Measurements from ENCODE around the gene EVI2B.
A peak's percentile ranks its signal among the peaks of the same experiment; 100 is the strongest.

EVI2B gene

GRCh38 chr17:31323551-31323950 is 9.7 kb upstream of the EVI2B start:
- H3K4me2 ChIP-seq (ENCODE audit: low read length): no peak overlapping the region
- H4K20me1 ChIP-seq (ENCODE audit: control insufficient read depth, insufficient read depth, low read depth, low read length): no peaks in the 10 kb centered on the region
- peaks cover 56% of the 10 kb centered on the region for H3K36me3 ChIP-seq (ENCODE audit: control insufficient read depth, low read length)
- H3K27me3 ChIP-seq (ENCODE audit: control insufficient read depth, low read length): no peaks in the 10 kb centered on the region
- H3K4me3 ChIP-seq (ENCODE audit: low read length): no peak overlapping the region
- H3K9me2 ChIP-seq (replicated peaks; ENCODE audit: control insufficient read depth, low read length): no peaks in the 10 kb centered on the region
- peaks cover 16% of the 10 kb centered on the region for H3F3A ChIP-seq (ENCODE audit: control insufficient read depth, insufficient read depth)
- TF ChIP-seq, protein P1, sequence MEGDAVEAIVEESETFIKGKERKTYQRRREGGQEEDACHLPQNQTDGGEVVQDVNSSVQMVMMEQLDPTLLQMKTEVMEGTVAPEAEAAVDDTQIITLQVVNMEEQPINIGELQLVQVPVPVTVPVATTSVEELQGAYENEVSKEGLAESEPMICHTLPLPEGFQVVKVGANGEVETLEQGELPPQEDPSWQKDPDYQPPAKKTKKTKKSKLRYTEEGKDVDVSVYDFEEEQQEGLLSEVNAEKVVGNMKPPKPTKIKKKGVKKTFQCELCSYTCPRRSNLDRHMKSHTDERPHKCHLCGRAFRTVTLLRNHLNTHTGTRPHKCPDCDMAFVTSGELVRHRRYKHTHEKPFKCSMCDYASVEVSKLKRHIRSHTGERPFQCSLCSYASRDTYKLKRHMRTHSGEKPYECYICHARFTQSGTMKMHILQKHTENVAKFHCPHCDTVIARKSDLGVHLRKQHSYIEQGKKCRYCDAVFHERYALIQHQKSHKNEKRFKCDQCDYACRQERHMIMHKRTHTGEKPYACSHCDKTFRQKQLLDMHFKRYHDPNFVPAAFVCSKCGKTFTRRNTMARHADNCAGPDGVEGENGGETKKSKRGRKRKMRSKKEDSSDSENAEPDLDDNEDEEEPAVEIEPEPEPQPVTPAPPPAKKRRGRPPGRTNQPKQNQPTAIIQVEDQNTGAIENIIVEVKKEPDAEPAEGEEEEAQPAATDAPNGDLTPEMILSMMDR (IDR thresholded peaks at IDR 0.05; ENCODE audit: low read depth, low read length, poor library complexity, severe bottlenecking): no peak
- no peak for TF ChIP-seq EZH2phosphoT487 (IDR thresholded peaks at IDR 0.05; ENCODE audit: borderline replicate concordance, low read length)
- no peaks in the 10 kb centered on the region for H3K9me3 ChIP-seq (ENCODE audit: control insufficient read depth, insufficient read depth, low read length)
- no peak overlapping the region for H3K27ac ChIP-seq (ENCODE audit: low read depth, low read length)
- peaks cover 48% of the 10 kb centered on the region for H3K79me2 ChIP-seq (ENCODE audit: control insufficient read depth, low read length)
- H3K4me1 ChIP-seq (ENCODE audit: control insufficient read depth, low read length): peaks cover 21% of the 10 kb centered on the region

DNA sequence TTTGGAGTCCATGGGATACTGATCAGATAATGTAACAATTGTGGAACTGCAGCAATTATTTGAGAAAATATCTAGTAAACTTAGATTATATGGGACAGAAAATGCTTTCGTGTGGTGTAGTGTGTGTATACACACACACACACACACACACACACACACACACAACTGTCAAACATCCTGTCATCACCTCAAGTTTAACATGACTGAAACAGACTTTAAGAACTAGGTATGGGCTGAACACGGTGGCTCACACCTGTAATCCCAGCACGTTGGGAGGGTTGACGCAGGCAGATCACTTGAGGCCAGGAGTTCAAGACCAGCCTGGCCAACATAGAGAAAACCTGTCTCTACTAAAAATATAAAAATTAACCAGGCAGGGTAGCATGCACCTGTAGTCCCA is 8.1 kb upstream of the EVI2B start:
- Histone ChIP-seq H4K20me1 (ENCODE audit: control insufficient read depth, insufficient read depth, low read depth, low read length) (no peaks in the 10 kb centered on the region), H3K27me3 (ENCODE audit: control insufficient read depth, low read length) (no peaks in the 10 kb centered on the region), H3K4me1 (ENCODE audit: control insufficient read depth, low read length) (peaks cover 35% of the 10 kb centered on the region), H3K4me3 (ENCODE audit: low read length) (peak overlapping the region; percentile 80), H3K27ac (ENCODE audit: low read depth, low read length) (peak overlapping the region; percentile 97), H3K9me2 (replicated peaks; ENCODE audit: control insufficient read depth, low read length) (no peaks in the 10 kb centered on the region), H3F3A (ENCODE audit: control insufficient read depth, insufficient read depth) (peaks cover 27% of the 10 kb centered on the region), H3K4me2 (ENCODE audit: low read length) (peak overlapping the region; percentile 88), H3K9me3 (ENCODE audit: control insufficient read depth, insufficient read depth, low read length) (no peaks in the 10 kb centered on the region), H3K36me3 (ENCODE audit: control insufficient read depth, low read length) (peaks cover 61% of the 10 kb centered on the region), H3K79me2 (ENCODE audit: control insufficient read depth, low read length) (peaks cover 63% of the 10 kb centered on the region)
- TF ChIP-seq, protein P1 (IDR thresholded peaks at IDR 0.05; ENCODE audit: low read depth, low read length, poor library complexity, severe bottlenecking): no peak
- TF ChIP-seq EZH2phosphoT487 (IDR thresholded peaks at IDR 0.05; ENCODE audit: borderline replicate concordance, low read length): no peak

DNA sequence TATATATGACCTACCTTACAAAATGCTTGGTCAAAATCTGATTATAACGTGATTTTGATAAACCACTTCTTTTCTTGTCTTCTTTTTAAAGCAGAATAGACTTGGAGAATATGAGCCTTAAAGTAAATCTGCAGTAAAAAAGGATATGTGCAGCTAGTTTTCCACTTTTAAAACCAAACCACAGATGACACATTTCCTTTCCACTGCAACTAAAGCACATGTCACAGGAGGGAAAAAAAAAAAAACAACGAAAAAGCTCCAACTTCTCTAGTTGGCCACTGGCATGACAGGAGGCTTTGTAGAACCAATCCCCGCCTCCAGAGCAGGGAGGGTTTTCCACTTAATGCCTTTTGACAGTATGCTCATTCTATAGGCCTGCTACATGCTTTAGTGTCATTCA is 7.6 kb upstream of the EVI2B start, which contains the start of gene EVI2A:
Gene EVI2A (minus strand): TSS at position 142 of the 400 bp plus-strand sequence. CDS start 2,609 bp downstream, outside the sequence.
- H3K4me2 ChIP-seq (ENCODE audit: low read length): peak within 1 kb of the TSS; percentile 88
- H3K9me3 ChIP-seq (ENCODE audit: control insufficient read depth, insufficient read depth, low read length): no peaks in the 10 kb centered on the region
- no peaks in the 10 kb centered on the region for H3K27me3 ChIP-seq (ENCODE audit: control insufficient read depth, low read length)
- peaks cover 39% of the 10 kb centered on the region for H3K4me1 ChIP-seq (ENCODE audit: control insufficient read depth, low read length)
- TF ChIP-seq EZH2phosphoT487 (IDR thresholded peaks at IDR 0.05; ENCODE audit: borderline replicate concordance, low read length): no peak
- TF ChIP-seq, protein P1 (IDR thresholded peaks at IDR 0.05; ENCODE audit: low read depth, low read length, poor library complexity, severe bottlenecking): no peak
- H3F3A ChIP-seq (ENCODE audit: control insufficient read depth, insufficient read depth): peaks cover 28% of the 10 kb centered on the region
- H3K27ac ChIP-seq (ENCODE audit: low read depth, low read length): peak within 1 kb of the TSS; percentile 97
- peaks cover 64% of the 10 kb centered on the region for H3K36me3 ChIP-seq (ENCODE audit: control insufficient read depth, low read length)
- H3K9me2 ChIP-seq (replicated peaks; ENCODE audit: control insufficient read depth, low read length): no peaks in the 10 kb centered on the region
- H3K4me3 ChIP-seq (ENCODE audit: low read length): peak within 1 kb of the TSS; percentile 80
- H4K20me1 ChIP-seq (ENCODE audit: control insufficient read depth, insufficient read depth, low read depth, low read length): no peaks in the 10 kb centered on the region
- H3K79me2 ChIP-seq (ENCODE audit: control insufficient read depth, low read length): peaks cover 68% of the 10 kb centered on the region

Data from DOHH2 (cell line).